Pulmonary artery endothelial cell (primary cell): ENCODE results near the gene RELN. TPM values are rescaled to one million over a fixed set of nuclear protein-coding genes. Genes with fewer than 3 reads are reported as not detected.

ENCODE experiments used
- DNase-seq: peaks from one replicate; pipeline ENCODE4 v3.0.0-alpha.2; 2011; ENCODE audit warnings: low read depth, low spot score
- total RNA-seq: library from RNA; depleted of rRNA; stranded (reverse); fragments of >200 nt; gene quantifications from 2 replicates; pipeline ENCODE4 v1.2.3, GENCODE V29; 2014

The RELN gene
- total RNA-seq, 1 donor from 2014 or later = 7.9 TPM

DNA sequence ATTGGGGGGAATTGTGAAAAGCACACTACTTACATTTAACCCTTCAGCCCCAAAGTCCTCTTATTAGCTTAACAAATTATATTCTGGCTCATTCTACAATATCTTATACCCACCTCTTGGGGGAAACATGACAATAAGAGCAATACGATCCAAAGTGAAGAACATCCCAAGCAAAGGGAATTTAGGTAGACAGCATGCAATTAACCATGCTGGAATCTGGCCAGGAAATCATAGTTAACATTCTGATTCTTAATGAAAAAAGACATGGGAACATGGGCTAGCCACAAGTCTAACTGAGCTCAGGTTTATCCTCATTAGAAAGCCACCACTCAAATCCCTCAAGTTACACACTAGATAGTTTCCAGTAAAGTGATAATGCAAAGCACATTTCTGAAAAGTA is 301.5 kb downstream of the RELN start:
- no peak for DNase-seq

DNA sequence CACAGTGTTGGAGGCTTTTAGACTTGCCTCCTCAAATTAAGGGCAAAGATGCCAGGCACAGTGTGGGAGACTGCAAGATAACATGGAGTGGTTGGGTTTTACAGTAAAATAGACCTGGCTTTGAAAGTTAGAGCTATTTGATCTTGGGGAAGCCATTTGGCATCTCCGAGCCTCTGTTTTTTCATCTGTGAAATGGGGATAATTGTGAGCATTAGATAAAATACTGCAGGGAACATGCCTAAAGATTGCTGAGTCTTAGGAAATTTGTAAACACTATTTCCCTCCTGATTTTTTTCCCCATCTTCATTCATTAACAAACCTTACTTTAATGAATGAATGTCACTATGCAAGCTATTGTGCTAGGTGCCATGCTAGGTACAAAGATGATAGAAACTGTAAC is 302.2 kb downstream of the RELN start:
- DNase-seq = no peak

DNA sequence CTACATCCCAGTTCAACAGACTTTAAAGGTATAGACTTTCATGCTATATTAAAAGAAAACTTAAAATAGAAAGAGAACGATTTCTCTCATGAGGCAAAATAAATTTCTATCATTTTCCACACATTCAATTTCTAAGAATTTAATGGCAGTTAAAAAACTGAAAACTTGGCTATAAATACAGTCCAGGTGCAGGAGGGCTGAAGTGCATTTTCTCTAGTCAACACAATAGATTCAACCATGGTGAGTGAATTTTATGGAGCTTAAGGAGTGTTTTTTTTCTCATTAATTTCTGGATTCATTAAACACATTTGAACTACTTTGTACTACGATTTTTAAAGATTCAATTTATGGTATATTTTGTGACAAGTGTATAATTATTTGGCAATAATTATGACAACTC is 302.7 kb downstream of the RELN start:
- no peak for DNase-seq

DNA sequence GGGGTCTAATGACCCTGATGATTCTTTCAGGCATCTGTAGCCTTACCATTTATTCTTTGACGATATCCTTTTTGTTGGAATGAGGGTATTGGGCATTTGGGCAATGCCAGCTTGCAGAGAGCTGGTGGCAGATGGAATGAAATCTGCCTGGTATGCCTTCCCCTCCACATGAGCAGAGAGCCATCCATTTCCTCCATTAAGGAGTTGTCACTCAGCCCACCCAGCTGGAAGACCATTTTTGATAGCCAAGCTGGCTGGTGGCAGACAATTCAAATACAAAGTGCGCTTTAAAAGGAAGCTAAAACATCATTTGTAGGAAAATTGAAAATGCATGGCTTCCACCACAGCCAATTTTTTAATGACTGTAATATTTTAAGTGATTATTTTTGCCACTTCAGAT is 303.4 kb downstream of the RELN start:
- no peak for DNase-seq

DNA sequence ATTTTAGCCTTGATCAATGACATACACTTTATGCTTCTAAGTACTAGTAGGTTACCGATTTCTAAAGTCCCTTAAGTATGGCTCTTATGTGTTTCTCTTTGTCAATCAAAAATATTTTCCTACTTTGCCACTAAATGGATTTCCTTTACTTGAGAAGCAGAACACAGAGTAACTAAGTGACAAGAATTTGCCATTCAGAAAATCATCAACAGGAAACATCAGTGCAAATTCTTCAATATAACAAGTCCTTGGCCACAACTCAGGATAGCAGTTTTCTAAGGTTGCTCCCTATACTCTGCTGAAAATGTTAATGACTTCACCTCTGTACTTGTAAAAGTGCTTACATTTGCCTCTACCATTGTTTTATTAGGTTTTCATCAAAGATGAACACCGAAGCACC is 303.8 kb downstream of the RELN start:
- no peak for DNase-seq

DNA sequence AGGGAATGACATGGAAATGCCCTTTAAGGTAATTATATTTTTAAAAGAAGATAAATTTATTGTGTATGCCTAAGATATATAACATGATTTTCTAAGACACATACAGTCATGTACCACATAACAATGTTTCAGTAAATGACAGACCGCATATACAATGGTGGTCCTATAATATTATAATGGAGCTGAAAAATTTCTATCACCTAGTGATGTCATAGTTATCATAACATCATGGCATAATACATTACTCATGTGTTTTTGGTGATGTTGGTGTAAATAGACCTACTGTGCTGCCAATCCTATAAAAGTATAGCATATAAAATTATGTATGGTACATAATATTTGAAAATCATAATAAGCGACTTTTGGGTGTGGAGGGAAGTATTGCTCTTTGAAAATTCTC is 306.1 kb downstream of the RELN start:
- no peak for DNase-seq

DNA sequence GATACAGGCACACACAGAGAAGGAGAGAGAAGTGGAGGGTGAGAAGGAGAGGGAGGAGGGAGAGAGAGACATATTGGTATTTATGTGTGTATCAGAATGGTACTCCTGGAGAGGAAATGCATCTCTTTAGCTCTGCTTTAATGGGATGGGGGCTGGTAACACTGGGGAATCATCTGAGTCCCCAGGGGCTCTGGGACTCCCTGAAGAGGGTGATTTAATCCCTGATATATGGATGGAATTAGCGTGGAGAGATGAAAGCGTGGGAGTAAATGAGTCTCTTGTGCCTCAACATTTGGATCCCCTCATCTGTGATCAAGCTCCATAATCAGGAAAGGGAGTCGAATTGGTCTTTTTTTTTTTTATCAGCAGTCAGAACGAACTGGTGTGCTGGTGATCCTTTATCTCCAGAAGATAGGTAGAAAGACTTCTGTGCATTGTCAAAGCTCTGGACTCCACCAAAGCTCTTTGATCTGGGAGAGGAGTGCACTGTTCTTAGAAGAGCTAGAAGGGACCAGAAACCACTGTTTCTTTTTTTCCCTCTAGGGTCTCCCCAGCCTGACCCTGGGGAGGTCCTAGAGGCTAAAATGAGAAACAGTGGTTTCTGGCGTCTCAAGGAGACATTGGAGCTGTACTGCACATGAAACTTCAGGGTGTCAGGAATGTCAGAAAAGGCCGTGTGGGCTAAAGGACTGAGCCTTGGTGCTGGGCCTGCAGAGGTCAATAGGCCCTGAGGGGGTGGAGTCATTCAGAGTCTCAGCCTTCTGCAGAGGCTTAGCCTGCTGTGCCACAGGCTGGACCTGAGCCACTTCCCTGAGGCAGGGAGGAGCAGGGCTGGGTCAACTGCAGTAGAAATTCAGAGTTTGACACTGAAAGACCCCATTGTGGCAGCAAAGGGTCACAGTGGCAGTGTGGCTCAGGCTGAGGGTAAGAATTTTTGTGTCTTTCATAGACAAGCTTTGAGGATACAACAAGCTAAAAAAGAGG is 309.0 kb downstream of the RELN start:
- no peak for DNase-seq

DNA sequence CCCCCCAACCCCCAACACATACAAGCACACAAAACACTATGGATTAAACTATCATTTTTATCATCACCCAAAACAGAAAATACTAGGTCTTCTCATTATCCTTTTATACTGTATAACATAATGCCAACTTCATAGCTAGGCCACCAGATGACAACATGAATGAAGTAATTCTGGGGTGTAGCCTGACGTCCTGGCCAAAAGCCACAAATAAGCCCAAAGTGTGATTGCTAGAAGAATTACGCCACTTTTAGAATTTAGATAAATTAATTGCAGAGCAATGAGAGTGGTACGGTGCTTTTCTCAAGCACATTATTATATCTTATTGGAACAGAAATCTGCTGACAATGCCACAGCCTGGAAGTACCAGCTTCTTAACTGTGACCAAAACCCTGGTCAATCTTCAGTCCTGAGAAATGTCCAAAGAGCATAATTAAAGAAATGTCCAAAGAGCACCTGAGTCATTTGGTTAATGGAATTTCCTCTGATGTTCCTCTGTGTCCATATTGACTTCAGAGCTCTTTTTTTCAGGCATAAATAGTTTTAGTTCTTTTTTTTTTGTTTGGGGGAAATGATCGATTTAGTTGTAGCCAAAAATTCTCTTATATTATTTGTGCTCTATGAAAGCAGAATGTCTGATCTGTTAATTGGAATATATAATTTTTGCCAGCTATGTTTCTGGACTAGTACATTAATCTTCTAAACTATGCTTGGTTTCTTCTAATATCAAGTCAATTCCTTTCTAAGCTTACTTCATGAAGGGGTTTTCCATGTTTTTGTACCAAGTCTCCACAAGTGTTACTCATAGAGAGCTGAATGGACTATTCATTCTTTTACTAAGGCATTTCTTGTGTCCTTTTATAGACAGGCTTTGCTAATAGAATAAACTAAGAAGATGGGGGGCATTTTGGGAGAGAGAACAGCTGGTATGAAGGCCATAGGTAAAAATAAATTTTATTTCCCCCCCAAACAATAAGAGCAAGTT is 310.0 kb downstream of the RELN start:
- DNase-seq = no peak

DNA sequence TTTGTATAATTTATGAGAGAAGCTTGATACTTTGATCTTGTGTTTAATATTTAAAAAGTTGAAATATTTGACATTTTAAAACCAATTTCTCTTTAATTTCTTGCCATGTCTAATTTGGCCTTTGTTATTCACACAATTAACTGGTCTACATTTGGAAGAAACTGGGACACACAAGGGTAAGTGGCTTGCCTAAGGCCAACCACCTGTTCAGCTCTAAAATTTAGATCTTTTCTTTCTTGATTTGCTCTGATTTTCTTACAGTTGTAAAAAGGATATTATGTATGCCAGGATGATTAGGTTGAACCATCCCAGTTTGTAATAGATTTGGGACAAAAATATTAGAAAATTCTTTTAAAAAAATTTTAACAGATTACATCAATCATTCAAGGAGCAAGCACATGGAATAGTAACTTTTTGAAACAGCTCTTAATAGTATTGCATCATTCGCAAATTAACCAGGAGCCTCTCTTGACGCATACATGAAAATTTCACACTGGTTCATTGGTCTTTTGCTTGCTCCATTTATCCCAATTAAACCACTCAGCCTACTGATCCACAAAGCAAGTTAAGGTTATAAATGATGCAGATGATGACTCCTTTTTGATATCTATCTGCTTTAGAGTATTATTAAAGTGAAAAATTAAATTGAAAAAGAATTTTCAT is 321.0 kb downstream of the RELN start:
- no peak for DNase-seq

DNA sequence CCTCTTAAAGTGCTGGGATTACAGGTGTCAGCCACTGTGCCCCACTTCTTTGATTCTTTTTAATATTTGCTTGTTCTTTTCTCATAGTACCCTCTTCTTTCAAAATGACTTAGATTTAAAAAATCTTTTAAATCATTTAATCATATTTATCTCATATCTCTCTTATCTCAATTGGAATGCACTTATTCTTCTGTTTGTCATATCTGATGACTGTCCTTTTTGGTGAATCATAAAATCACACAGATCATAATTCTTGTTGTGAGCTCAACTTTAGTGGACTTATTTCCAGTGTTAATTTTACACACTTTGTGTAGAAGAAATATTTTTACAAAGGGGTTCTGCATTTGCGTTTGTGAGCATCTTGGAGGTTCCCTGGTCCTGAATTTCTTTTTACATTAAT is 323.1 kb downstream of the RELN start:
- DNase-seq = no peak

DNA sequence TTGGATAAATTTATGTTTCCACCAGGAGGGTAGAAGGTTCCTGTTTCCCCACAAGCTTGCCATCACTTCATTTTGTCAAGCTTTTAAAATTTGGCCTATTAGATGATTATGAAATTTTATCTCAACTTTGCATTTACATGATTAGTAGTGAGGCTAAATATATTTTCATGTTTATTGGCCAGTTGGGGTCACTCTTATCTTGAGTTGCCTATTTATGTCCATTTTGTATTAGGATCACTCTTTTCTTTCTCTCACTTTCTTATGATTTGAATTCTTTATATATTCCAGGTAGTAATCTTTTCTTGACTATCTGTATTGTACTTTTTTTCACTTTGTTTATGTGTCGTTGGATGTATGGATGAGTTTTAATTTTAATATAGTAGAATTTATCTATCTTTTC is 324.9 kb downstream of the RELN start:
- no peak for DNase-seq

DNA sequence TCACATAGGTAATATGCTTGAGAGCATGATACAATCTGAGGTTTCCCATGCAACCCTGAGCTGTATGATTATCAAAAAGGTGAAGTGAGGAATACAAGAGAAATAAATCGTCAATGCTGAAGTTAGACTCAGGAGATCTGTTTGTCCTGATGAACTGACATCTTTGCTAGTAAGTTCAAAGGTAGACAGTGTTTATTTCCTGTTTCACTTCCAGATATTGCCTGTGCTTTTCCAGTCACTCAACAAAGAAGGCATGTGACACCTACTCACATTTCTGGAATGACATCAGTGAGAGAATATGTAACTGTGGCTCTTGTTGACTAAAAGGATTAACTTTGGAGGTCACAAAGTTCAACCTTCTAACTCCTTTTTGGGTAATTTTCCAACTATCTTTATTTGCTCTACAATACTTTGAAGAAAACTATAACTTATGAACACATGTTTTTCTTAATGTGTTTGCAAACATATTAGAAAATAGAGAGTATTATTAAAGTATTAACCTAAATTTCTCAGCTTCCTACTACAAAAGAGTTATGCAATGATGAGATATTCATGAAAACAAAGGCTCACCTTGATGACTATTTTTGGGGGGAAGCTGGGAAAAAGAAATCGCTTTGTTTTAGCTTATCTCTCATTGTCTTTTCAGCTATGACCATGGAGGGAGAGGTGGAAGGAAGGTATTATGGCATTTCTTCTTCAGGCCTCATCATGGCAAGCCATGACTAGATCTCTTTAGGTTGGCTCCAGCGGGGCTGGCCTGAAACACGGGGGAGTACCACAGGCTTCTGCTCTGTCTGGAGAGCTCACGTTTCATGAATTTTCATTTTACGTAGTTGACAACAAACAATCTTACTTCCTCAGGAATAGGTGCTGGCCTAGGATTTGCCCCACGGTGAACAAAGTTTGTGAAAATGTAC is 328.7 kb downstream of the RELN start:
- peak; percentile 77 for DNase-seq

DNA sequence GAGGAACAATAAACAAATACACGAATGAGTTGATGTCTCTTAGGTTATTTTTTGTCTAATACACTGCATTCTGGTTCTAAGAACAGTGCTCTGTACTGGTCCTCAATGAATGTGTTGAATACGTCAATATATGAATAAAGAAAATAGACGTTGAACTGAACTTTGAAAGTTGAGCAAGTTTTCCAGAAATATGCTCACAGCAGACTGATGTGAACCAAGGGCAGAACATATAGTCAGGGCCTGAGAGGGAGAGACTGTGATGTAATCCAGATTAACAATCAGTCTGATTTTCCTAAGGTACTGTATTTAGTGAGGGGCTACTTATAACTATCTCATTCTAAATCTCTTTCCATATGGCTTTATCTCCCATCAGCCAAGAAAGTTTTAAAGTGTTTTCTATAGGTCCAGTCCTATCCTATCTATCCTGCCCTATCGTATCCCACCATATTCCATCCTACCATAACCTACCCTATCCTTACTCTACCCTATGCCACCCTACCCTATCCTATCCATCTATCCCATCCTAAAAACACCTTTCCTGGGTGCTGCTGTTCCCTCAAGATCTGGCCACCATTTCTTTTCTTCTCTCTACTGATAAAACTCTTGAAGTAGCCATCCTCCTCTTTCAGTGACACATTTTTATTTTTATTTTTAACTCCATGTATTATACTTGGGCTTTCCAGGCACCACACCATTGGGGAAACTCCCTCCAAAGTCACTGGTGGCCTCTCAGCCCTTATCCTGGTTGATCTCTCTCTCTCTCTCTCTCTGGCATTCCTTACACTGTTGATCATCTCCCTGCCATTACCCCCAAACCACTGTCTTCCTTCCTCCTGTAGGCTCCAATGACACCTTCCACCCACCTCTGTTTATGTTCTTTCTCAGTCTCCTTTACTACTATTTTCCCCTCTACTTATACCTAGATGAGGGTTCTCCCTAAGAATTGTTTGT is 331.1 kb downstream of the RELN start:
- DNase-seq = no peak

DNA sequence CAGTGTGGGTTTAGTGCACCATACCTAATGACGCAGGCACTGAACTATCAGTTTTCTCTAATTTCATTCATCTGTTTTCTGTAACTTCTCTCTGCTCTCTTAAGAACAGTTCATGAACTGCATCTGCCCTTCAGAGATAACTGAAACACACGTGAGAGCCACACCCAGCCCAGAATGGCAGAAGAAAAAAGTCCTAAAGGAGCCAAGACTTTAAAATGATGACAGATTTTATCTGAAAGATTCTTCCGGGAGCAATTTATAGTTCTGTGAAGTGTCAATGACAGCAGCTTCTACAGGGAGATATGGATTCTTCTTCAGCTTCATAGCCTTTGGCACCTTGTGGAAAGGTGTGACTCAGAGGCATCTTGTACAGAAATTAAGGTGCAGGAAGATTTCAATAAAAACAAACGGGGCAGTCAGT is 332.0 kb downstream of the RELN start:
- no peak for DNase-seq

DNA sequence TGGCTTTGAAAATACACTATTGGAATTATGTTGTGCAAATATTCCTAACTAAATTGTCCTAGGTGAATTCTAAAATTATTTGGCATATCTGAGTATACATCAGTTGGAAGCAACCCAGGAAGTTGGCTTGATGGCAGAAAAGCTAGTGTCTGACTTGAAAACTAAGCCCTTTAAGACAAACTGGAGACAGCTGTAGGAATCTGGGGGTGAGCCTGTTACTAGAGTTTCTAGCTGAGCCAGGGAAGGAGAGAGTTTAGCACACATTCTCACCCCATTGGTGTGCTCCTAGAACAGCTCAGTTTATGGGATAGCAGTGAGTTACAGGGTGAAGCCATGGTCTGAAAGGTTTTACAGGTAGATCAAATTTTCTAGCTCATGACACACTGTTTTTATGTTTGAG is 333.2 kb downstream of the RELN start:
- DNase-seq = no peak

DNA sequence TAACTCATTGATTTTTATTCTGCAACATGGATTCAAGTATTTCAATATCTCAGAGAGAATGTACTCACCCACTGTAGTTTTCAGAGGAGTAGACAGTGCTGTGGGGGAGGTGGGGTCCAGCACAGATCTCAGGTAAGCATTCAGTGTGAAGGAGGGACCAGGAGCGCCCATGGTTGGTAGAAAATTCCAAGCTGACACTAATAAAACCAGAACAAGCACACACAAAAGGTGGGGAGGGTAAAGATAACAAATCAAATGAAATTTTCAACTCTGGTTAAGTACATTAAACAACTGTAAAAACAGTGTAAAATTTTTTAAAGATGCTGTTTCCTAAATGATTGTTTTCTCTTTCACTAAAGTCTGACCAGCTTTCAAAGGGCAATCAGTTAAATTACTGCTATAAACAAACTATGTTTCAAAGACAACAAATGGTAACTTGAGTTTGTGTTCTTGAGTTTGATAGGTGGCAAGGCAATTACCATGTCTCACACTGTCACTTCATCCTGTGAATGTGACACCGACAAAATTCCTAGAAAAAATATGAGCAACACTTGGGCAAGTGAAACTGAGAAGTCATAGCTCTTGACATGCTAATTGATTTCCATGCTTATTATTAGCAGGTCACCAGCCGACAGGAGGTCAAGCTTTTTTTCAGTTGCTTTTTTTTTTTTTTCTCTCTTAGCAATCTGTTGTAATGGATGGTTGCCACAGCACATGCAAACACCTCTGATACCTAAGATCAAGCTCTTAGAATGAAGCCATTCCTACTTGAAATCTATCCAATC is 337.7 kb downstream of the RELN start:
- no peak for DNase-seq

DNA sequence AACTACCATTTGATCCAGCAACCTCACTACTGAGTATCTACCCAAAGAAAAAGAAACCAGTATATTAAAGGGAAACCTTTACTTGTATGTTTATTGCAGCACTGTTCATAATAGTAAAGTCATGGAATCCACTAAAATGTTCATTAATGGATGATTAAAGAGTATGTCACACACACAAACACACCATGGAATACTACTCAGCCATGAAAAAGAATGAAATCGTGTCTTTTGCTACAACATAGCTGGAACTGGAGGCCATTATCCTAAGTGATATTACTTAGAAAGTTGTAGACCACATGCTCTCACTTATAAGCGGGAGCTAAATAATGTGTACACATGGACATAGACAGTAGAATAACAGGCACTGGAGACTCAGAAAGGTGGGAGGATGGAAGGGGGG is 340.4 kb downstream of the RELN start:
- DNase-seq = no peak

DNA sequence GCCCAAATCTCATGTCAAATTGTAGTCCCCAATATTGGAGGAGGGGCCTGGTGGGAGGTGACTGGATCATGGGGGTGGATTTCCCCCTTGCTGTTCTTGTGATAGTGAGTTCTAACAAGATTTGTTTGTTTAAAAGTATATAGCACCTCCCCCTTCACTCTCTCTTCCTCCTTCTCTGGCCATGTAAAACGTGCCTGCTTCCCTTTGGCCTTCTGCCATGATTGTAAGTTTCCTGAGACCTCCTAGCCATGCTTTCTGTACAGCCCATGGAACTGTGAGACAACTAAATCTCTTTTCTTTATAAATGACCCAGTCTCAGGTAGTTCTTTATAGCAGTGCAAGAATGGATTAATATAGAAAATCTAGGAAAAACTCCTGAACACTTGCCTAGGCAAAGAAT is 341.3 kb downstream of the RELN start:
- DNase-seq = no peak

DNA sequence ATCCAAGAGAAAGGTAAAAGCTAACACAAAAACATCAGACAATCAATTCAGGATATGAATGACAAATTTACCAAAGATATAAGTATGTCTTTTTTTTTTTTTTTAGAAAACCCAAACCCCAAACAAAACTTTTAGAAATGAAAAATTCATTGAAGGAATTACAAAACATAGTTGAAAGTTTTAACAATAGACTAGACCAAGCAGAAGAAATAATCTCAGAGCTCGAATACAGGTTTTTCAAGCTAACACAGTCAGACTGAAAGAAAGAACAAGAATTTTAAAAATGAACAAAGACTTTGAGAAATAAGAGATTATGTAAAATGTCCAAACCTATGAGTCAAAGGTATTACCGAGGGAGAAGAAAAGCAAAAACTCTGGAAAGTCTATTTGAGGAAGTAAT is 345.1 kb downstream of the RELN start:
- no peak for DNase-seq
